GM19099 (cell line): Measurements from ENCODE around the gene P2RX1.

Experiments
- POLR2A ChIP-seq: IDR thresholded peaks from 3 replicates; pipeline ENCODE4 v1.6.1; 2011; ENCODE audit warnings: low read depth; ENCODE audit not compliant: insufficient read length; ENCODE audit errors: extremely low read depth

P2RX1 gene

DNA sequence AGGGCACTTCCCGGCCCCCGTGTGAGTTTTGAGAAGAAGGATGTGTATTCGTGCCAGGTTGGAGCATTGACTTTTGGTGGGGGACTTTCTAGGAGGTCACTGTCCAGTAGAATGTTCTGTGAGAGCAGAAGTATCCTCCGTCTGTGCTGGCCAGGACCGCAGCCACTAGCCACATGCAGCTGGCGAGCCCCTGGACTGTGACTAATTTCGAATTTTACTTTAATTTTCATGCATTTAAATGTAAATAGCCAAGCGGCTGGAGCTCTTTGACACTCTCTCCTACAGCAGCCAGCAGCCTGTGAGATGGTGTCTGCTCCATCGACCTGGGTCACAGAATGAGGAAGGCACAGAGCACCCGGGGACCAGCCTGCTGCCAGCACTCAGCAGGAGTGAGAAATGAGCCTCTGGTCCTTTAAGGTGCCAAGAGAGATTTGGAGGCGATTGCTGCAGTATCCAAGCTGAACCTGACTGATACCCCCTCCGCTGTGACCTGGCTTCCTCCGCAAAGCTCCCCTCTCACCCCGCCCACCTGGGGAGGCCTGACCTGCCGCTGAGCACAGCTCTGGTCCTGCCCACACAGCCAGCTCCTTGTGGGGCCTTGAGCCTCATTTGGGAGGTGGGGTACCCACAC lies 40.2 kb upstream of the P2RX1 start:
- no peak for TF ChIP-seq POLR2A

DNA sequence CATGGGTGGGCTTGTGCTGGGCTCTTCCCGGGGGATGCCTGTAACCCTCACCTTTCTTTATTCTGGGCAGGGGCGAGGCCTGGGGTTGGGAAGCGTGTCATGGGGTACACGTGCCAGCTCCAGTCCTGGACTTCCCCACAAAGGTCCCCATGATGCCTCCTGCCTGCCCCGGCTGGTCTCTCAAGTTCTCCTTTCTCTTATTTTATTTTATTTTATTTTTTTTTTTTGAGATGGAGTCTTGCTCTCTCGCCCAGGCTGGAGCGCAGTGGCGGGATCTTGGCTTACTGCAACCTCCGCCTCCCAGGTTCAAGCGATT lies 39.4 kb upstream of the P2RX1 start:
- TF ChIP-seq POLR2A = no peak

DNA sequence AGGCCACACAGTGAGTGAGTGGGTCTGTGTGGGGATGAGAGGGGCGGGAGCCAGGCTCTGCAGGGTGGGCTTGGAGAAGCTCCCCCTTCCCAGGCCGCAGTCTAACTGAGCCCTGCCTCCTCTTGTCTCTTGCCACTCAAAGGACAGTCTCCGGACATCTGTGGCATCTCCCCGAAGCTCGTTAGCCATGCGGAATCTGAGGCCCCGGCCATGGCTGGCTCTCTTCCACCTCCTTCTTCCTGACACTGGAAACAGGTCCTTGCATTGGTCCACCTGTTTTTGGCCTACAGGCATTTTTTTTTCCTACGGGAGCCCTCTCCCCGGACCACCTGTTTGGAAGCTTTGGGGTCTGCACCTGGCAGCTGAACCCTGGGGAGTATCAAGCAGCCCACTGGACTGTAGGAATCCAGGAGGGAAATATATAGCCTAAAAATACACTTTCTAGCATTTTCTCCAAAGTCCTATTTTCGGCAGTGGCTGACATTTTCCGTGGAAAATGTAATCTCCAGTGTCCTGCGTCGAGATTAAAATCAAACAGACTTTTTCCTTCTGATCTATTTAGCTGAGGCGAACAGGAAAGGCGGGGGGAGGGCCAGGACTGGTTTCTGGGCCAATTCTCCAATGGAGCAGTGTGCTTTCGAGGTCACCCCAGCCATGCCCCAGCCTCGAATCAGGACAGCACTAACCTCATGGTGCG lies 38.9 kb upstream of the P2RX1 start:
- TF ChIP-seq POLR2A = no peak

DNA sequence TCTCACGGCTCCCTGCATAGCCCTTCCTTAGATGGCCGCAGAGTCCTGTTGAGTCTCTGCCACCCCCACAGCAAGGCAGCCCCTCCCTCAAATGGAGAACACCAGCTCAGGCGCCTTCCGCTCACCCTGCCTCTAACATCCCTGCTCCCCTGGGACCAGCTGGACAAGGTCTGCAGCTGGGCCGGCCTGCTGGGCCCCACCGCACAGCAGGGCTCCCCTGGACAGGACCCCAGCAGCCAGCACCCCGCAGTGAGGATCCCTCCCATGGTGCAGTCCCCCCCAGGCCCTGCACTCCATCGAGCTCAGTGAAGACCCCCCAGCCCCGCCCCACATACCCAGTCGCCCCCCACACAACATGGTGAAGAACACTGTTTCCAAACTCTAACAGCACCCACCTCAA lies 37.8 kb upstream of the P2RX1 start:
- no peak for TF ChIP-seq POLR2A

DNA sequence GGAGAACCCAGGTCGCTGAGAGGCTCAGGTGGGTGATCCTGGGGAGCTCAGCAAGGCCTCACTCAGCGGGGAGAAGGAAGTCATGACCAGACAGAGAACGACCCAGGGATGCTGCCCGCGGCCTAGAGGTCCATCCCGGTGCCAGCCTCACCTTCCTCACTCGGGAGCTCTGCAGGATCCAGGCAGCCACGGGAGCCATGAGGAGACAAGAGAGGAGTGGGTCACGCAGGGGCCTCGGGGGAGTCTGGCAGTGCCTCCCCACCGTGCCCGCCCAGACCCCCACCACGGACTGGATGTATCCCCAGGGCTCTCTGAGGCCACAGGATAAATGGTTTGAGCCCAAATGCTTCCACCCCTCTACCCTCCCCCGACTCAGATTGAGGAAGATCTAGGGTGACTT lies 37.3 kb upstream of the P2RX1 start:
- no peak for TF ChIP-seq POLR2A

DNA sequence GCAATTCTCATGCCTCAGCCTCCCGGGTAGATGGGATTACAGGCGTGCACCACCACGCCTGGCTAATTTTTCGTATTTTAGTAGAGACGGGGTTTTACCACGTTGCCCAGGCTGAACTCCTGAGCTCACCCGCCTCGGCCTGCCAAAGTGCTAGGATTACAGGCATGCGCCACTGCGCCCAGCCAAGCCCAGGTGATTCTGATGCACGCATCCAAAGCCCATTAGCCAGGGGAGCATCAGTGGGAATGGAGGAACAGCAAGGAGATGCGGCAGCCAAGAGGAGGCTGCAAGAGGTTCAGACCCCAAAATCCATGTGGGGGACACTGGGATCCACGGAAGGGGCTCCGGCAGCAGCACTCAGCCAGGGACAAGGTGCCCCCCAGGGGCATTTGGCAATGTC lies 35.9 kb upstream of the P2RX1 start:
- TF ChIP-seq POLR2A = no peak

DNA sequence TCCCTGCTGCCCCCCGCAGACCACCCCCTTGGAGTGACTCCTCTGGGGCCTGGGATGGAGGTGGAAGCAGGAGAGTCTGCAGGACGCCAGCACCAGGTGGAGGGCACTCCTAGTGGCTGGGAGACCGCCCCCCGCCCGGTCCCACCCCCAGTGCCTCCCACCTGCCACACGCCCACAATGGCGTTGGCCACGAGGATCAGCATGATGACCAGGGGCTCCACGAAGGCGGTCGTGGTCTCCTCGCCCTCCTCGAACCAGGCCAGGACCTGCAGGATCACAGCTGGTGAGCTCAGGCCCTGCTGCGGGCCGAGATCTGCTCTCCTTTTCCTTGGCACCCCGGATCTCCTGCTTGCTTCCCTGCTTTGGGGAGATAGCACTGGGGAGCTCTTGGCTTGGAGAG lies 35.2 kb upstream of the P2RX1 start:
- TF ChIP-seq POLR2A = no peak

DNA sequence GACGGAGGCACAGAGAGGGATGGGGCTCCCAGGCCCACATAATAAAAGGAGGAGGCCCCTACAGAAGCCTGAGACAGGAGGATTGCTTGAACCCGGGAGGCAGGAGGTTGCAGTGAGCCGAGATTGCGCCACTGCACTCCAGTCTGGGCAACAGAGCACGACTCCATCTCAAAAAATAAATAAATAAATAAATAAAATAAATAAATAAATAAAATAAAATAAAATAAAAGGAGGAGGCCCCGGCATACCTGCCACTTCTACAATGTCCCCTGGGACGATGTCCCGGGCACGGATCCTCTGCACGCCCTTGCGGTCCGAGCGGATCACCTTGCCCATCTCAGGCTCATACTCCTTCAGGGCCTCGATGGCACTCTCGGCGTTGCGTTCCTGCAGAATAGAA lies 34.7 kb upstream of the P2RX1 start:
- TF ChIP-seq POLR2A = no peak

DNA sequence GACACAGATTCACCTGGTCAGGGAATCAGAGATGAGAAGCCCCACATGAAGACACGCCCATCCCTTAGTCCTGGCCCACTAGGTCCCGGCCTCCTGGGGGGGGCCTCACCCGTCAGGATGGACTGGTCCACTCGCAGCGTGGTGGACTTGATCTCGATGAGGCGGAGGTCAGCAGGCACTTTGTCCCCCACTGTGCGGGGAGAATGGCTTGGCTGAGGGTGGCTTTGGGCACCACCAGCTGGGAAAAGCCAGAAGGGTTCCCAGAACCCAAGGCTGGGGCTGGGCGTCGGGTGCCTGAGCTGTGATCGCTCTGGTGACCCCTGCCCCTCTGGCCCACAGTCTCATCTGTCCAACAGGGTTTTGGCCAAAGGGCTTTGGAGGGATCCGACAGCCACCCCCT lies 34.3 kb upstream of the P2RX1 start:
- no peak for TF ChIP-seq POLR2A

DNA sequence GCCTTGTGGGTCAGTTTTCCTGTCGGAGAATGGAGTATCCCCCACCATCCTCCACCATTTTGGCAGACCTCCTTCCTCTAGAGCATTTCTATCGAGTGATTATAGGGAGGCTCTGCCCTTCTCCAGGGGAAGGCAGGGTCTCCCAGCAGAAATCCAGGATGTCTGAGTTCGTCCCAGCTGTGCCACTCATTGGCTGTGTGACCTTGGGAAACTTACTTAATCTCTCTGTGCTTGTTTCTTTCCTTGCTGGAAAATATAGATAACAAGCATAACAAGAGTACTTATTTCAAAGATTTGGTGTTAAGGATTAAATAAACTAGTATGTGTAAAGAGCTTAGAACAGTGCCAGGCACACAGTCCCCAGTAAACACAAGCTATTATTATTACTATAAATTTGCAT lies 33.2 kb upstream of the P2RX1 start:
- no peak for TF ChIP-seq POLR2A

DNA sequence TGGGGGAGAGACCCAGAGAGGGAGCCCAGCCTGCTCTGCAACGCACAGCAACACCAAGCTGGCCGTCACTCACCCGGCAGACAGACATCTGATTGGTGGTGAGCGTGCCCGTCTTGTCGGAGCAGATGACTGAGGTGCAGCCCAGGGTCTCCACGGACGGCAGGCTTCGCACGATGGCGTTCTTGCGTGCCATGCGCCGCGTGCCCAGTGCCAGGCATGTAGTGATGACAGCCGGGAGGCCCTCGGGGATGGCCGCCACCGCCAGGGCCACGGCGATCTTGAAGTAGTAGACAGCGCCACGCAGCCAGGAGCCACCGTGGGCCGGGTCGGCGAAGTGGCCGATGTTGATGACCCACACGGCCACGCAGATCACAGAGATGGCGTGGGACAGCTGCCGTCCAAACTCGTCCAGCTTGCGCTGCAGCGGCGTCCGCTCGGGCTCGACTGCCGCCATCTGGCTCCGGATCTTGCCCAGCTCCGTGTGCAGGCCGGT lies 31.1 kb upstream of the P2RX1 start:
- no peak for TF ChIP-seq POLR2A

DNA sequence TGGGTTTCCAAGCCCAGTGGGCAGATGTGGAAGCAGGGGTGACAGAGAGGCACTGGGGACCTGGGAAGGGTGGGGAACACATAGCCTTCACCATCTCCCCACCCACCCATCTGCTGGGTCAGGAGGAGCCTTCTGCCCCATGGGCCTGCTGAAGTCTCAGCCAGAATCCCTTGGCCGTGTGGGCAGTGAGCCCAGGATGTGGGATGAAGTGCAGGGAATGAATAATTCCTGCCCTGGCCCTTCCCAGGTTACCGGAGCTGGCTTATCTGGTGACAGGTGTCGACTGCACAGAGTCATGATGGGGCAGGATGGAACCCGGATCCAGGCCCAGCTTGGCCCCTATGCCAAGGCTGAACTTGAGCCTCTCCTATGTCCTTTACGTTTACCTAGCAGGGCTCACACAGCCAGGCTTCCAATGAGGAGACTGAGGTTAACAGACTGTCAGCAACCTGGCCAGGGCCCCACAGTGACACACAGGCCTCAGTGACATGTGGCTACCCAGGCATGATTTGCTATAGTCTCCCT lies 30.5 kb upstream of the P2RX1 start:
- no peak for TF ChIP-seq POLR2A

DNA sequence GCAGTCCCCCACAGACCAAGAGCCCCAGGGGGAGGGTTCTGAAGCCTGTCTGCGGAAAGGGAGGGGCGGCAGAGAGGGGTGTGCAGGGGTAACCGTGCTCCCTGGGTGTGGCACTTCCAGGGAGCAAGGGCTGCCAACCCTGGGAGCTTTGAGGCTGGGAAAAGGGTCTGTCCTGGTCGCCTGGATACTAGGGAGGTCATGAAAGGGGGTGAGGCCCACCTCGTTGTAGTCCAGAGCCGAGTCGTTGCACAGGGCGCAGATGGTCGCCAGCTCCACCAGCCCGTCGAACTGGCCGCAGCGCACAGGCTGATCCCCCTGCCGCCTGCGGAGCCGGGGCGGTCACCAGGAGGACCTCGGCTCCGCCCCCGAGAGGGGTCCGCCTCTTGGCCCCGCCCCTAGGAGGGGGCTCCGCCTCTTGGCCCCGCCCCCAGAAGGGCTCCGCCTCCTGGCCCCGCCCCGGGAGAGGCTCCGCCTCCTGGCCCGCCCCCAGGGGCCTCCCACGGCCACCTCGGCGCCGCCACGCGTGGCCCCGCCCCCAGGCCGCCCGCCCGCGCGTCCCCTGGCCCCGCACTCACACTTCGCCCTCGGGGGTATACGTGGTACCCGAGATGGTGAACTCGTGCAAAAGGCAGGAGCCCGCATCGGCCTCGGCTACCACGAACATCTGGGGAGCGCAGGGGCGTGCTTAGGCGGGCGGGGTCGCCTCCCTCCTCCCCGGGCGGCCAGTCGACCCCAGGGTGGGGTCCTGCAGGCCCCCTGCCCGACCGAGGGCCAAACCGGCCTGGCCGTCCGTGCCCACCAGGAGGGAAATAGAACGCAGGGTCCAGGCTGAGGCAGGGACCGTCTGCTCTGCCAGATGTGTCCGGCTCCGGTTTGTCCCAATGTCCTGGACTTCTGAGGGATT lies 28.5 kb upstream of the P2RX1 start:
- no peak for TF ChIP-seq POLR2A

DNA sequence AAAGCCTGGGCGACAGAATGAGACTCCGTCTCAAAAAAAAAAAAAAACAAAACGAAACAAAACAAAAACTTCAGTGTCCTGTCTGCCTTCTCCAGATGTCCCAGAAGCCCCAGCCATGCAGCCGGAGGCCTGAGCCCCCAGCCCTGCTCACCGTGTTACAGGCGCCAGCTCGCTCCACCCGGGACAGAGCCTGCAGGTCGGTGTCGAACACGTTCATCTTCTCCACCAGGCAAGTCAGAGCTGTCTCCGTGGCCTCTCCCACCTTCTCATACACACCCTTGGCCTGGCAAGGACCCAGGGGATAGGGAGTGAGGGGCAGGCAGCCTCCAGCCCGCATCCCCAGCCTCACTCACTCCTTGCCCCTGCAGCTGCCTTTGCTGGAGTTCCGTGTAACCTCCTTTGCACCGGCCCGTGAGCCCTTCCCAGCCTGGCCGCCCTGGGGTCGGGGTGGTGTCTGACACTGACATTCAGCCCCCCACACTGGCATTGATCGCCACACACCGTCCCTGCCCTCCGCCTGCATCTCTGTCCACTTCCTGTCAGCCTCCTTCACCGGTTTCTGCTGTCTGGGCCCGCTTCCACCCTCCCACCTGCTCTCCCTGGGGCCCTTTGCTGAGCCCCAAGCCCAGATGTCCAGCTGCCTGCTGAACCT lies 27.1 kb upstream of the P2RX1 start:
- TF ChIP-seq POLR2A = no peak
